AG10803 (cell line): ENCODE data around the gene IL4R.

Experiments
- DNase-seq: peaks from one replicate; pipeline ENCODE4 v3.0.0; 2010; ENCODE audit warnings: low read depth
- H3K4me3 ChIP-seq: 2 replicates; pipeline ENCODE4 v1.5.1; 2011; ENCODE audit warnings: mild to moderate bottlenecking, low read length, control low read depth
- TF ChIP-seq, protein P1 (sequence below): conservative IDR thresholded peaks from 2 replicates; pipeline ENCODE4 v1.5.1; 2011; ENCODE audit warnings: mild to moderate bottlenecking, low read length, control low read depth, inconsistent platforms

Gene IL4R

DNA sequence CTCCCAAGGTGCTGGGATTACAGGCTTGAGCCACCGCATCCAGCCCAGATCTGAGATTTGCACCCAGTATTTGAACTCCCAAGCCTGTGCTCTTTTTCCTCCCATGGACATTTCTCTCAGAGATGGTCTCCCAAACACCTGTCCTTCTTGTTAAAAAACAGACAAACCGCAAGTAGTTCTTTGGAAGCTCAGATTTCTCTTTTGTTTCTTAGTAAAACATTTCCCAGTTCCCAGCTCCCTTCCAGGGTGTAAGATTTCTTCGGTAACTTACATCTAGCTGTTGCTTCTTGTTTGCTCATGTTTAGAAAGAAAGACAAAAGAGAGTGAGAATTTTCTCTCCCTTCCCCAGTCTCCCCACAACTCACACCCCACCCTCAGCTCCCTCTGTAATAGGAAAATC, 36.2 kb downstream of the IL4R start:
- TF ChIP-seq, protein P1, sequence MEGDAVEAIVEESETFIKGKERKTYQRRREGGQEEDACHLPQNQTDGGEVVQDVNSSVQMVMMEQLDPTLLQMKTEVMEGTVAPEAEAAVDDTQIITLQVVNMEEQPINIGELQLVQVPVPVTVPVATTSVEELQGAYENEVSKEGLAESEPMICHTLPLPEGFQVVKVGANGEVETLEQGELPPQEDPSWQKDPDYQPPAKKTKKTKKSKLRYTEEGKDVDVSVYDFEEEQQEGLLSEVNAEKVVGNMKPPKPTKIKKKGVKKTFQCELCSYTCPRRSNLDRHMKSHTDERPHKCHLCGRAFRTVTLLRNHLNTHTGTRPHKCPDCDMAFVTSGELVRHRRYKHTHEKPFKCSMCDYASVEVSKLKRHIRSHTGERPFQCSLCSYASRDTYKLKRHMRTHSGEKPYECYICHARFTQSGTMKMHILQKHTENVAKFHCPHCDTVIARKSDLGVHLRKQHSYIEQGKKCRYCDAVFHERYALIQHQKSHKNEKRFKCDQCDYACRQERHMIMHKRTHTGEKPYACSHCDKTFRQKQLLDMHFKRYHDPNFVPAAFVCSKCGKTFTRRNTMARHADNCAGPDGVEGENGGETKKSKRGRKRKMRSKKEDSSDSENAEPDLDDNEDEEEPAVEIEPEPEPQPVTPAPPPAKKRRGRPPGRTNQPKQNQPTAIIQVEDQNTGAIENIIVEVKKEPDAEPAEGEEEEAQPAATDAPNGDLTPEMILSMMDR: no peak
- DNase-seq: no peak
- no peak overlapping the region for H3K4me3 ChIP-seq

GRCh38 chr16:27351989-27352388, 38.2 kb downstream of the IL4R start:
- DNase-seq: no peak
- H3K4me3 ChIP-seq: no peak overlapping the region
- TF ChIP-seq, protein P1: no peak

- DNase-seq: no peak
These were observed 40.1 kb downstream of the IL4R start for GRCh38 chr16:27353853-27354252.

GRCh38 chr16:27355610-27356009, 41.8 kb downstream of the IL4R start:
- no peak overlapping the region for H3K4me3 ChIP-seq
- peak; percentile 37 for DNase-seq
- TF ChIP-seq, protein P1: peak; percentile 45

More at GRCh38 chr16:27353853-27354252, 40.1 kb downstream of the IL4R start:
- no peak overlapping the region for H3K4me3 ChIP-seq
- TF ChIP-seq, protein P1: no peak

DNA sequence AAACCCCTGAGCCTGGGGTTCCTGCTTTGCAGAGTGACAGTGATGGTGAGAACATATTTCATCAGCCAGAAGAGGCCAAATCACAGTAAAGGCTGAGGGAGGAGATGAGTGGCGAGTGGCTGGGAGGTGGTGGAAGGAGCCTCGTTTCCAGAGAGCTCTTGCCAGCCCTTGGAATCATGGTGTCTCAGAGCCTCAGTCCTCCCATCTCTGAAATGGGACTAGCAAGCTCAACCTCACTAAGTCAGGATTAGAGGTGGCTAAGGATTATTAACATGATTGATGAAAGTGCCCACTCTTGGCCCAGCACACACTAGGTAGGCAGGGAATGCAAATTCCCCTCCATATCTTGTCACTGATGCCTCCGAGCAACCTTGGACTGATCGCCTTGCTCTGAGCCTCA, 43.0 kb downstream of the IL4R start:
- TF ChIP-seq, protein P1: no peak
- no peak for DNase-seq
- H3K4me3 ChIP-seq: no peak overlapping the region

- TF ChIP-seq, protein P1: no peak
- H3K4me3 ChIP-seq: no peak overlapping the region
- no peak for DNase-seq
These were observed 45.3 kb downstream of the IL4R start for GRCh38 chr16:27359051-27359450.

DNA sequence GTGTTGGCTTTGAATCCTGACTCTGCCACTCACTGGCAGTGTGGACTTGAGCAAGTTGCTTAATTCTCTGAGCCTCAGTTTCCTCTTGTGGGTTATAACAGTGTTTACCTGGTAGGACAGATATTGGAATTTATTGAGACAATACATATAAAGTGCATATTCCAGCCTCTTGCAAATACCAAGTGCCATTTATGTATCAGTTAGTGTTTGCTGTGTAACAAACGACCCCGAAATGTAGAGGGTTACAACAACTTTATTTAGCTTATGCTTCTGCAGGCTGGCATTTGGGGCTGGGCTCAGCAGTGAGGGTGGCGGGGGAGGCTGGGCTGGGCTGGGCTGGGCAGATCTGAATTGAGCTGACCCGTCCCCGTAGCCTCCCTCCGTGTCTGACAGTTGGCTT, 45.8 kb downstream of the IL4R start:
- DNase-seq: no peak
- no peak overlapping the region for H3K4me3 ChIP-seq
- TF ChIP-seq, protein P1: no peak
